CD4-positive, alpha-beta T cell (primary cell): ENCODE data around the gene STX8. TPM values are rescaled to one million over a fixed set of nuclear protein-coding genes. Genes with fewer than 3 reads are reported as not detected.
A peak's percentile ranks its signal among the peaks of the same experiment; 100 is the strongest.

ENCODE experiments used
- ATAC-seq: fragments of 200-7000 bp; cut with Tn5 transposase; one replicate; pipeline ENCODE4 v1.10.0; 2022; ENCODE audit warnings: mild to moderate bottlenecking; ENCODE audit not compliant: poor library complexity
- CTCF ChIA-PET: fragments of 350-600 bp; sonication (Branson Sonifier 250); formaldehyde crosslinking; loops from one replicate; lab custom pipeline; 2021; ENCODE audit warnings: antibody characterized with exemption, inconsistent platforms; lab: Charles Lee
- POLR2A ChIA-PET: fragments of 350-600 bp; sonication (Branson Sonifier 250); formaldehyde crosslinking; loops from one replicate; lab custom pipeline; 2021; ENCODE audit warnings: antibody characterized with exemption, inconsistent platforms; lab: Charles Lee
- DNase-seq, 14 experiments: peaks; one replicate each; pipeline ENCODE4 v3.0.0-alpha.2; 2013 to 2020; ENCODE audit warnings: mixed read lengths in 2 of 14
- H3K27ac ChIP-seq, 2 donors: one replicate each; pipeline versions ENCODE4 v1.5.1 to v1.7.0; 2013; ENCODE audit warnings: low read length in 2 of 2, low read depth in 1 of 2, mild to moderate bottlenecking in 1 of 2
- H3K27me3 ChIP-seq, 2 experiments: 1 replicate in 1 of 2; 2 replicates in 1 of 2; pipeline versions ENCODE4 v1.6.1 to v1.7.0; 2013; ENCODE audit warnings: low read length in 2 of 2, control low read depth in 1 of 2, mild to moderate bottlenecking in 1 of 2, moderate library complexity in 1 of 2; ENCODE audit not compliant: insufficient read depth in 2 of 2, control insufficient read depth in 1 of 2
- H3K36me3 ChIP-seq: one replicate; pipeline ENCODE4 v1.6.1; 2013; ENCODE audit warnings: low read length, control low read depth; ENCODE audit not compliant: insufficient read depth
- H3K4me1 ChIP-seq: one replicate; pipeline ENCODE4 v1.6.1; 2013; ENCODE audit warnings: low read length, control low read depth; ENCODE audit not compliant: insufficient read depth
- H3K4me3 ChIP-seq: one replicate; pipeline ENCODE4 v1.5.1; 2013; ENCODE audit warnings: mild to moderate bottlenecking, low read length, moderate library complexity
- H3K9me3 ChIP-seq, 2 experiments: 1 replicate in 1 of 2; 2 replicates in 1 of 2; pipeline versions ENCODE4 v1.6.1 to v1.7.0; 2013; ENCODE audit warnings: low read length in 2 of 2, mild to moderate bottlenecking in 2 of 2, control low read depth in 1 of 2, moderate library complexity in 1 of 2; ENCODE audit not compliant: control insufficient read depth in 1 of 2, insufficient read depth in 1 of 2
- H3K27ac Mint-ChIP-seq: one replicate; pipeline ENCODE4 v1.8.0; 2020; ENCODE audit warnings: mixed read lengths
- H3K27me3 Mint-ChIP-seq: one replicate; pipeline ENCODE4 v1.8.0; 2021; ENCODE audit warnings: mixed read lengths
- H3K36me3 Mint-ChIP-seq: one replicate; pipeline ENCODE4 v1.8.0; 2021; ENCODE audit warnings: low read depth, mixed read lengths
- H3K4me1 Mint-ChIP-seq: one replicate; pipeline ENCODE4 v1.8.0; 2021; ENCODE audit warnings: low read depth, mixed read lengths
- H3K4me3 Mint-ChIP-seq: one replicate; pipeline ENCODE4 v1.8.0; 2020; ENCODE audit warnings: mild to moderate bottlenecking, mixed read lengths
- H3K9me3 Mint-ChIP-seq: one replicate; pipeline ENCODE4 v1.8.0; 2020; ENCODE audit warnings: mixed read lengths
- intact Hi-C, 2 experiments: fragments of 100-400 bp; cut with DNase I in 1 of 2; cut with micrococcal nuclease in 1 of 2; formaldehyde crosslinking; loops; one replicate each; pipeline versions ENCODE4 v1.15.1 to v1.9.0; 2023 to 2025; cut with DNase I, micrococcal nuclease
- total RNA-seq, 174 experiments: library from RNA in 2 of 174; stranded (reverse) in 2 of 174; gene quantifications; one replicate each; pipeline ENCODE4 v1.2.3 and lab custom pipeline; 2021 to 2026
- TF ChIP-seq, protein P1 (sequence below): fragments of 200-600 bp; IDR thresholded peaks from one replicate; pipeline ENCODE4 v1.8.0; 2022; ENCODE audit warnings: antibody characterized with exemption, mild to moderate bottlenecking

STX8 gene
- total RNA-seq, 2 experiments from 2014 or later, result 52.2 to 63.2 TPM

DNA sequence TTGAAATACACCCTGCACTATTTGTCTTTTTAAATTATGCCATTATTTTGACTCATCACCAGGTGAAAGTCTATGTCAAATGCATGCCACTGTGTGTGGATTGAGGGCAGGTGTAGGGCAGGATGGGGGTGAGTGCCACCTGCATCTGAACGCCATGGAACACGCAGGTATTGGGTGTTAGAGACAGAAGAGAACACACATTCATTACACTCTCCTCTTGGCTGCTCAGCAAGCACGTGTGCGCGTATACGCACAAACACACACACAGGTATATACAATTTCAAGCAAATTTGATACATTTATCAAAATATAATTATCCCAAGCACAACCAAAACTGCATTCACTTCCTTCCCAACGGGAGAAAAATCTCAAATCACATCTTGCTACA, 285.4 kb downstream of the STX8 start:
- Histone ChIP-seq H3K4me1 (peaks cover 5% of the 10 kb centered on the region), H3K27ac (no peak overlapping the region), H3K27me3 (no peaks in the 10 kb centered on the region), H3K4me3 (no peak overlapping the region), H3K9me3 (no peaks in the 10 kb centered on the region), H3K36me3 (peaks cover 2% of the 10 kb centered on the region)
- Mint-ChIP-seq H3K4me1 (peaks cover 36% of the 10 kb centered on the region), H3K9me3 (no peaks in the 10 kb centered on the region), H3K27me3 (no peaks in the 10 kb centered on the region), H3K4me3 (peak overlapping the region; percentile 30), H3K36me3 (no peaks in the 10 kb centered on the region), H3K27ac (peak overlapping the region; percentile 47)
- intact Hi-C loops, result loop anchor here (5.0 kb wide), 2 partner anchors 173 to 293 kb away; no protein-coding TSS in a partner anchor
- ChIA-PET POLR2A (no interaction called here), CTCF (no interaction called here)
- ATAC-seq (no peak), DNase-seq (no peak)
- TF ChIP-seq, protein P1, sequence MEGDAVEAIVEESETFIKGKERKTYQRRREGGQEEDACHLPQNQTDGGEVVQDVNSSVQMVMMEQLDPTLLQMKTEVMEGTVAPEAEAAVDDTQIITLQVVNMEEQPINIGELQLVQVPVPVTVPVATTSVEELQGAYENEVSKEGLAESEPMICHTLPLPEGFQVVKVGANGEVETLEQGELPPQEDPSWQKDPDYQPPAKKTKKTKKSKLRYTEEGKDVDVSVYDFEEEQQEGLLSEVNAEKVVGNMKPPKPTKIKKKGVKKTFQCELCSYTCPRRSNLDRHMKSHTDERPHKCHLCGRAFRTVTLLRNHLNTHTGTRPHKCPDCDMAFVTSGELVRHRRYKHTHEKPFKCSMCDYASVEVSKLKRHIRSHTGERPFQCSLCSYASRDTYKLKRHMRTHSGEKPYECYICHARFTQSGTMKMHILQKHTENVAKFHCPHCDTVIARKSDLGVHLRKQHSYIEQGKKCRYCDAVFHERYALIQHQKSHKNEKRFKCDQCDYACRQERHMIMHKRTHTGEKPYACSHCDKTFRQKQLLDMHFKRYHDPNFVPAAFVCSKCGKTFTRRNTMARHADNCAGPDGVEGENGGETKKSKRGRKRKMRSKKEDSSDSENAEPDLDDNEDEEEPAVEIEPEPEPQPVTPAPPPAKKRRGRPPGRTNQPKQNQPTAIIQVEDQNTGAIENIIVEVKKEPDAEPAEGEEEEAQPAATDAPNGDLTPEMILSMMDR, result no peak

DNA sequence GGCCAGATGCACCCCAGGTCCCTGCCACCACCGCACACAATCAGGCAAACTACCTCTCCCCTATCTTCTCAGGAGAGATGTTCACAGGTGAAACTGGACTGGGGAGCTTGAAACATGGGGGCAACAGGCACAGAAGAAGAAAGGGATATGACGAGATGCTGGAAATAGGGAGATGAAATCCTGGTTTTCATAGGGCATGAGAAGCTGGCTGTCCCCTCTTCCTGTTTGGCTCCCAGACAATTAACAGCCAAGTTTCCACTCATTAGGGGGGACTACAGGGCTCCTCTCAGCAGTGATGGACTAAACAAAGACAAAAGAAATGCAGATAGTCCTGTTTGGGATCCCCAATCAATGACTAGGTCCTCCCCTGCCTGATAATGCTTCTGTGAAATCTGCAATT, 288.3 kb downstream of the STX8 start:
- CTCF ChIA-PET, result no interaction called here
- TF ChIP-seq, protein P1, result no peak
- H3K36me3 Mint-ChIP-seq, result no peaks in the 10 kb centered on the region
- Histone ChIP-seq H3K9me3 (no peaks in the 10 kb centered on the region), H3K36me3 (peaks cover 2% of the 10 kb centered on the region), H3K27ac (no peak overlapping the region), H3K4me3 (no peak overlapping the region), H3K27me3 (no peaks in the 10 kb centered on the region), H3K4me1 (peaks cover 5% of the 10 kb centered on the region)
- ATAC-seq (no peak), DNase-seq (no peak)
- POLR2A ChIA-PET, result no interaction called here
- intact Hi-C loops, result no loop called here
- peaks cover 29% of the 10 kb centered on the region for H3K4me1 Mint-ChIP-seq
- no peak overlapping the region for H3K4me3 Mint-ChIP-seq
- no peaks in the 10 kb centered on the region for H3K27me3 Mint-ChIP-seq
- H3K9me3 Mint-ChIP-seq, result no peaks in the 10 kb centered on the region
- H3K27ac Mint-ChIP-seq, result no peak overlapping the region

DNA sequence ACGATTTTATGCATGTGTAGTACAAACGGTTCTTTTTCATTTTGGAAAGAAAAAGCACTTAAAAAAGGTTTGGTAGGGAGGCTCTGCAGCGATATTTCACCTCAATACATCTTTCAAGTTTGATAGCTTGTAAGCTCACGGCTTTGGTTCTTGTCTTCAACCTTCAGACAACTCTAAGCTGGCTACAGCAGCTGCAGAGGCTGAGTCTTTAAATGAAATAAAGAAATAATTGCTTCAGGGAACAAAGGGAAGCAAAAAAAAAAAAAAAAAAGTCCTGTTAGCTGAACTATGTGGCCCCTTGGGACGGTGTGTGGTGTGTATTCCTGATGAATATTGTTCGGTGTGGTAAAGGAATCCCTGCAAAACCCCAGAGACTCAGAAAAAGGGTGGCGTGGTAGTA, 289.2 kb downstream of the STX8 start:
- ChIA-PET CTCF (no interaction called here), POLR2A (no interaction called here)
- Histone ChIP-seq H3K36me3 (peaks cover 2% of the 10 kb centered on the region), H3K4me3 (no peak overlapping the region), H3K27me3 (no peaks in the 10 kb centered on the region), H3K9me3 (no peaks in the 10 kb centered on the region), H3K27ac (no peak overlapping the region), H3K4me1 (peaks cover 5% of the 10 kb centered on the region)
- DNase-seq (no peak), ATAC-seq (no peak)
- Mint-ChIP-seq H3K9me3 (no peaks in the 10 kb centered on the region), H3K27me3 (no peaks in the 10 kb centered on the region), H3K27ac (no peak overlapping the region), H3K4me1 (peaks cover 24% of the 10 kb centered on the region), H3K4me3 (no peak overlapping the region), H3K36me3 (no peaks in the 10 kb centered on the region)
- TF ChIP-seq, protein P1, result no peak
- intact Hi-C loops, result no loop called here
